NCI-H2107 treated with DMSO at 0.1 percent for 48 hours (cell line): Measurements from ENCODE around the gene GIGYF2.
"Not testable (repeated sequence)": the region's sequence is repeated elsewhere in the genome, so short reads cannot be mapped to it uniquely, and the experiment has no call there.

Source experiments
- DNase-seq: peaks from one replicate; lab custom pipeline; 2025; ENCODE audit not compliant: unreplicated experiment; lab: John Stamatoyannopoulos, UW

GIGYF2 gene

DNA sequence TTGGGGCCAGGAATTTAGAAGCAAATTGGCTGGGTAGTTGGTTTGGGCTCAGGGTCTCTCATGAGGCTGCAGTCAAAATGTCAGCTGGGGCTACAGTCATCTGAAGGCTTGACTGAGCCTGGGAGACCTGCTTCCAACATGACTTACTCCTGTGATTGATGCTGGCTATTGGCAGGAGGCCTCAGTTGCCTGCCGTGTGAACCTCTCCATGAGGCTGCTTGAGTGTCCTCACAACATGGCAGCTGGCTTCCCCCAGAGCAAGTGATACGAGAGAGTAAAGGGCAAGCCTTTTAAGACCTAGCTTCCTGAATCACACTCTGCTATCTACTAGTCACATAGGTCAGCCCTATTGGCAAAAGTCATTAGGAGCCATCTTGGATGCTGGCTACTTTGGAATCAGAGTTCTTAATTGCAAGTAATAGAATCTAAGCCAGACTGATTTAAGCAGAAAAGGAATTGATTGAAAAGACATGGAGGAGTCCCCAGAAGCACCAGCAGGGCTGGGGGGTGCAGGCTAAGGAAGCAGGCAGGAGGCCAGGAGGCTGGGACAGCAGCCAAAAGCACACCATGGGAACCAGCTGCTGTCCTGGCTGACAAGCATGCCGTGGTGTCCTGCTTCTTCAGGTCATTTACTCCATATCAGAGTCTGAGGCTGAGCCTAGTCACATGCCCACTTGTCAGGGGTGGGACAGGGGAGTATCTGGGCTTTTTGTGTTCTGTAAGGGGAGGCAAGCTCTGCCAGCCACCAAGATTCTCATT, 7.8 kb upstream of the GIGYF2 start:
- DNase-seq, result no peak

- DNase-seq, result not testable (repeated sequence)
Measured at GRCh38 chr2:232691117-232691516, 6.0 kb upstream of the GIGYF2 start.

GRCh38 chr2:232693344-232693743, 3.8 kb upstream of the GIGYF2 start:
- no peak for DNase-seq

DNA sequence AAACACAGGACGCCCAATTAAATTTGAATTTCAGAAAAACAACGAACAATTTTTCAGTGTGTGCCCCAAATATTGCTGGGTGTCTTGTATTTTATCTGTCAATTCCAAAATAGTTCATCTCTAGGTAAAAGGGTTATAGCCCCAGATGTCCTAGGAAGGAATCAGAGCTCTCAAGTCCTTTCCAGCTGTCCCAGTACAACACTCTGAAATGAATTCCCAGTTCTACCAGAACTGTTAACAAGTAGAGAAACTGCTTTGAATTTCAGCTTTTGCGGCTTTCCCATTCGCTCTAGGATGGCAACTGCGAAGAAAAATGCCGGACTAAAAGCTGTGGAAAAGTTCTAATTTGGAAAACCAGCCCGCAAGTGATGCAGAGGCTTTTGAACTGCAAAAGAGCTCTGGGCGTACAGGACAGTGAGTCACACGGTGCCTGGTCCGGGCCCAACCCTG, 497 bp upstream of the GIGYF2 start:
- no peak for DNase-seq

GRCh38 chr2:232697807-232698110, 628 bp downstream of the GIGYF2 start:
- no peak for DNase-seq

DNA sequence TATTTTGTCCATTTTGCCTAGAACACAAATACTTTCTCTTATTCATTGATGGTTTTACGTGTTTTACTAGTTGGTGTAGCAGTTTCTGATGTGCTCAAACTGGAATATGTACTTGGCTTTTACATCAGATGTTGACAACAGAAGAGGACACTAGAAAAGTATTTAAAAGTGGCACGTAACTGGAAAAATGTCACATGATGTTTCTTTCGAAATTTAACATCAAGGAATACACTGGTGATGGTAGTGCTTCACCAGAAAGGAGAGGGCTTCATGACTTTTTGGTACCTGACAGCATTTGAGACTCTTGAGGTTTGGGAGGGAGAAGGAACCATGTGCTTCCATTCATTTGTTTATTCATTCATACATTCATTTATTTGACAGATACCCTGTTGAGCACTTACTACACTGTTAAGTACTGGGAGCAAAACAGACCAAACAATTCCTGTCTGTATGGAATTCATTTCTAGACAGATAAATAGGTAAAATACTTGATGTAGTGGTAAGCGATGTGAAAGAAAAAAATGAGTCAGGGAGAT, 1.5 kb downstream of the GIGYF2 start:
- DNase-seq, result no peak

DNA sequence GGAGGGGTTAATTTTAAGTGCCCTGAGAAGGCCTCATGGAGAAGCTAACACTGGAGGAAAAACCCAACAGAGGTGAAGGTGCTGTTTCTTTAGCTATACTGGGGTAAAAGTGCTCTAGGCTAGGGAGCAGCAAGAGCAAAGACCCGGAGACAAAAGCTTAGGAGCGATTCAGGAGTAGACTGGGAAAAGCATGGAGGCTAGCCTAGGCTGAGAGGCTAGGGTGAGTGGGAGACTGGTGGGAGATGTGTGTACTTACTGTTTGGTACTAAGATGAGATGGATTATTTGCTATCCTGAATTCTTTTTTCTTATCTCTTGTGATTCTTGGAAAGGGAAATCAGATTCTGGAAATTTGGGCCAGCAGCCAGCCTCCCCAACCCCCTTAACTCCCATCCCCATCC, 2.0 kb downstream of the GIGYF2 start:
- no peak for DNase-seq

GRCh38 chr2:232700154-232700553, 3.0 kb downstream of the GIGYF2 start:
- DNase-seq, result no peak

DNA sequence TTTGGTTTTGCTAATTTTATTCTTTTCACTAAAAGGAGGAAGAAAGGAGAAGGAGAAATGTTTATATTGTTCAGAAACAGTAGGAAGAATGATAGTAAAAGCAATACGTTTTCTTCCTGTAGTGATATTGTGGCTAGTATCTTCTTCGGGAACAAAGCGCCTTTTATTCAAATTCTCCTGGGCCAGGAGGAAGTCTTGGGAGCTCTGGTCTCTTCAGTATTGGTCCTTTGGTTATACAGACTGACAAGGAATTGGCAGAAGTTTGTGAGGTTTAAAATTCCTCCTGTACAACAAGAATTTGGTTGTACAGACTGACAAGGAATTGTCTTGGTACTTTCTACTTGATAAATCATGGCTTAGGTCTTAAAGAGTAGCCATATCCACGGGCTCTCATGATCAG, 9.9 kb downstream of the GIGYF2 start:
- no peak for DNase-seq

DNA sequence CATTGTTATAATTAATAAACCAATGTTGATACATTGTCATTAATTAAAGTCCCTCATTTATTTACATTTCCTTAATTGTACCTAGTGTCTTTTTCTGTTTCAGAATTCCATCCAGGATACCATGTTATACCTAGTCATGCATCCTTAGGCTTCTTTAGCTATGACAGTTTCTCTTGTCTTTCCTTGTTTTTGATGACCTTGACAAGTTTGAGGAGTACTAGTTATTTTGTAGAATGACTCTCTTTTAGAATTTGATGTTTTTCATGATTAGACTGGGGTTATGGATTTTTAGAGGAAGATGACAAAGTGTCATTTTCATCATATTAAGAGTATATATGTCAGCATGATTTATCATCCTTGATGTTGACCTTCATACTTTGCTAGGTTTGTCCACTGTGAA, 16.4 kb downstream of the GIGYF2 start:
- no peak for DNase-seq

DNA sequence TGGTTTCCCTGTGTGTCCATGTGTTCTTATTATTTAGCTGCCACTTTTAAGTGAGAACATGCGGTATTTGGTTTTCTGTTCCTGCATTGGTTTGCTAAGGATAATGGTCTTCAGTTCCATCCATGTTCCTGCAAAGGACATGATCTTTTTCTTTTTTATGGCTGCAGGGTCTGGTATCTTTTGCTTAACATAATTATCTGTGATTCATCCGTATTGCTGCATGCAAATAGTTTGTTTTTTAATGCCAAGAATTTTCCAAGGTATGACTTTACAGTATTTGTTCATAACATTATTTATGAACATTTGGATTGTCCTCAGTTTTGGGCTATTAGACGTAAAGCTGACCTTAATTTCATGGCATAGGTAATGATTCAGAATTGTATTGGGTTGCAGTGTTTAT, 17.8 kb downstream of the GIGYF2 start:
- no peak for DNase-seq

DNA sequence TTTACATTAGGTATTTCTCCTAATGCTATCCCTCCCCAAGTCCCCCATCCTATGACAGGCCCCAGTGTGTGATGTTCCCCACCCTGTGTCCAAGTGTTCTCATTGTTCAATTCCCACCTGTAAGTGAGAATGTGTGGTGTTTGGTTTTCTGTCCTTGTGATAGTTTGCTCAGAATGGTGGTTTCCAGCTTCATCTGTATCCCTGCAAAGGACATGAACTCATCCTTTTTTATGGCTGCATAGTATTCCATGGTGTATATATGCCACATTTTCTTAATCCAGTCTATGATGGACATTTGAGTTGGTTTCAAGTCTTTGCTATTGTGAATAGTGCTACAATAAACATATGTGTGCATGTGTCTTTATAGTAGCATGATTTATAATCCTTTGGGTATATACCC, 22.9 kb downstream of the GIGYF2 start:
- DNase-seq, result not testable (repeated sequence)

- DNase-seq, result no peak
Measured at GRCh38 chr2:232721261-232721660, 24.1 kb downstream of the GIGYF2 start.

DNA sequence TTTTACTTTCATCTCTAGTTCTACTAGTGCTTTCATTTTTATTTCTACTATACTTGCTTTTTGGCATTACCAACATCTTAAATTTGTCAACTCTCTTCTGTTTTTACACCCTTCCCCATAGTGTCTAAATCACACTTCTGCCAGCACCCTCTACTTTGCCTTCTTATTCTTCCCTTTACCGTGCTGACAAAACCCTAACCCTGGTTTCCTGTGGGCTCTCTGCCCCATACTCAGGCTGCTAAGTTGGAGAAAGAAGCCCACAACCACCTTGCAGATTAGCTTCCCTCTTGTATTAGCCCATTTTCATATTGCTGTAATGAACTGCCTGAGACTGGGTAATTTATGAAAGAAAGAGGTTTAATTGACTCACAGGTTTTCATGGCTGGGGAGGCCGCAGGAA, 24.8 kb downstream of the GIGYF2 start:
- no peak for DNase-seq

GRCh38 chr2:232723027-232723426, 25.9 kb downstream of the GIGYF2 start:
- no peak for DNase-seq

GRCh38 chr2:232728785-232729184, 31.7 kb downstream of the GIGYF2 start:
- DNase-seq, result no peak

GRCh38 chr2:232731470-232731869, 34.3 kb downstream of the GIGYF2 start:
- DNase-seq, result no peak

DNA sequence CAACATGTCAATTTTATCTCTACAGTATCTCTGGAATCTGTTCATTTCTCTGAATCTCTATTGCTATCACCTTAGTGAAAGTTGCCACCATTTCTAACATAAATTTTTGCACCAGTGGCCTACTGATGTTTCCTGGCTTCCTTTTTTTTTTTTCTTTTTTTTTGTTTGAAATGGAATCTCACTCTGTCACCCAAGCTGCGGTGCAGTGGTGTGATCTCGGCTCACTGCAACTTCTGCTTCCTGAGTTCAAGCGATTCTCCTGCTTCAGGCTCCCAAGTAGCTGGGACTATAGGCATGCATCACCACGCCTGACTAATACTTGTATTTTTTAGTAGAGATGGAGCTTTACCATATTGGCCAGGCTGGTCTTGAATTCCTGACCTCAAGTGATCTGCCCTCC, 44.2 kb downstream of the GIGYF2 start:
- no peak for DNase-seq

DNA sequence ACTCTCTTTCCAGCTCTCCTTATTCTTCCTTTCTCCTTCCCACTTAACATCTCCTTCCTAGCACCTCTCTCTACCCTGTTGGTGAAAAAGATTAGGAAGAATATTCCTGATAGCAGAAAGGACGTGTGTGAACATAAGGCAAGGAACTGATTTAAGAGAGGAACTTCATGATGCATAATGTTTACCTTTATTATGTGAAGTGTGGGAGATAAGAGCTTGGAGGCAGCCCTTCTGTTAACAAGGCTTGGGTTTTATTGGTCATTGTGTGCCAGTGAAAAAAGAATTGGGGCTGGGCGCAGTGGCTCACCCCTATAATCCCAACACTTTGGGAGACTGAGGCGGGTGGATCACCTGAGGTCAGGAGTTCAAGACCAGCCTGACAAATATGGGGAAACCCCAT, 44.8 kb downstream of the GIGYF2 start:
- DNase-seq, result no peak

- DNase-seq, result no peak
Measured at GRCh38 chr2:232744963-232745362, 47.8 kb downstream of the GIGYF2 start.

DNA sequence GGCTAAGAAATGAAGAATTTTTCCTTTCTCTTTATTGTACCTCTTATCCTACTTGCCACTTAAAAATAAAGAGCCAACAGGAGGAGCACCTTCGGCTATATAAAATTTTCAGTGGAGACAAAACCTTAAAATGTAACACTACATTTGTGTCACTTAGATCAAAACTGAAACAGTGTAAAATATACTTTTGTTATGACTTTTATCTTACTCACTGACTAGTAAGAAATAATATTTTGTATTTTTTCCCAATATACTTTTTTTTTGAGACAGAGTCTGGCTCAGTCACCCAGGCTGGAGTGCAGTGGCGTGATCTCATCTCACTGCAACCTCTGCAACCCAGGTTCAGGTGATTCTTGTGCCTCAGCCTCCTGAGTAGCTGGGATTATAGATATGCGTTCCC, 50.9 kb downstream of the GIGYF2 start:
- DNase-seq, result no peak

DNA sequence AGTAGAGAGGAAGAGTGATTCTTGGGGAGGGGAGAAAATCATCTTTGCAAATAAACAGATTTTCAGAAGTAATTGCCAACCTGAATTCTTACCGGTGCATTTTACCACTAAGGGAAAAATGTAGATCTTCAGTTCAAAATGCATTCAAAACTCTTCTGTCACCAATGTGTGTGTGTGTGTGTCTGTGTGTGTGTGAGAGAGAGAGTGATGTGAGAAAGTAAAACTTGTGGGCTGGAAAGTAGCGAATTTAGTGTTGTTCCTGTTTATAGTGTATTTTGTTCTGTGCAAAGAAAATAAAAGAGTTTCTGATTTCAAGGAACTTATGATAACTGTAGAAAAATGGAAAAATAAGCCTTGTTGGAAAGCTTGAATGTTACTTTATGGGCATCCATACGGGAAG, 52.2 kb downstream of the GIGYF2 start:
- no peak for DNase-seq

DNA sequence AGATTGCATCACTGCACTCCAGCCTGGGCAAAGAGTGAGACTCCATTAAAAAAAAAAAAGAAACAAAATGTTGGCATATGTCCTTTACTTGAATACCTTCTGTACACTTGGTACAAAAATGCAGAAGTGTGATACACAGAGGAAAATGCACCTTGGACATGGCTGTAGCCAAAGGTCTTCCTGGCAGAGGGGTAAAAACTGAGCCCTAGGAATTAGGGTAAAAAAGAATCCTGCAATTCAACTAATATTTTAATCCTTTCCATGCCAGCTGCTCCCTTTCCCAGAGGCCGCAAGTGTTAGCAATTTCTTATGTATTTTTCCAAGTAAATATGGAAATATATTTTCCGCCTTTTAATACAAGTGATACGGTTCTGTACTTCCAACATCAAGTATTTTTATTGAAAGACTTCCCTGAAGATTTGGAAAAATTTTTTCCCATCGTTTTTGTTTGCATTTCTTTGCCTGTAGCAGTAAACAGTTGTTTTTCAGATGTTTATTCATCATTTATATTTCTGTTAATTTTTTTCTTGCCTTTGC, 53.1 kb downstream of the GIGYF2 start:
- no peak for DNase-seq
